GM18870 (cell line): ENCODE data around the gene DMKN.

Source experiments
- ATAC-seq: cut with Tn5 transposase; IDR thresholded peaks from one replicate; pipeline ENCODE4 v1.9.1; 2021; ENCODE audit warnings: moderate library complexity; ENCODE audit not compliant: unreplicated experiment

The DMKN gene

GRCh38 chr19:35528218-35529038, 15.0 kb upstream of the DMKN start, which contains the start of gene SBSN:
TSS of gene SBSN (minus strand) at chr19:35528311. CDS start at chr19:35528281, 30 bp downstream.
- no peak for ATAC-seq

- no peak for ATAC-seq
Measured at GRCh38 chr19:35525873-35526272, 12.4 kb upstream of the DMKN start.

GRCh38 chr19:35524181-35524837, 10.9 kb upstream of the DMKN start:
- no peak for ATAC-seq

GRCh38 chr19:35522745-35523327, 9.4 kb upstream of the DMKN start:
- ATAC-seq = no peak

GRCh38 chr19:35521124-35521743, 7.8 kb upstream of the DMKN start:
- ATAC-seq = no peak

GRCh38 chr19:35519291-35519690, 5.8 kb upstream of the DMKN start:
- no peak for ATAC-seq

GRCh38 chr19:35518313-35518712, 4.9 kb upstream of the DMKN start:
- ATAC-seq = no peak

GRCh38 chr19:35517342-35517741, 3.9 kb upstream of the DMKN start:
- no peak for ATAC-seq

GRCh38 chr19:35516310-35516709, 2.9 kb upstream of the DMKN start:
- ATAC-seq = no peak

GRCh38 chr19:35514282-35514809, 897 bp upstream of the DMKN start:
- no peak for ATAC-seq

GRCh38 chr19:35512831-35513627, 420 bp downstream of the DMKN start:
- no peak for ATAC-seq

- no peak for ATAC-seq
Measured at GRCh38 chr19:35511337-35511736, 2.1 kb downstream of the DMKN start.

- ATAC-seq = no peak
Measured at GRCh38 chr19:35510626-35510964, 2.9 kb downstream of the DMKN start.

- ATAC-seq = no peak
Measured at GRCh38 chr19:35509861-35510625, 3.4 kb downstream of the DMKN start.

- no peak for ATAC-seq
Measured at GRCh38 chr19:35509018-35509652, 4.3 kb downstream of the DMKN start.

GRCh38 chr19:35508129-35508528, 5.3 kb downstream of the DMKN start:
- no peak for ATAC-seq

GRCh38 chr19:35507561-35507960, 5.9 kb downstream of the DMKN start:
- ATAC-seq = no peak

- ATAC-seq = no peak
Measured at GRCh38 chr19:35506011-35506410, 7.4 kb downstream of the DMKN start.

- no peak for ATAC-seq
Measured at GRCh38 chr19:35502751-35503150, 10.7 kb downstream of the DMKN start.
